Activated CD8-positive, alpha-beta memory T cell treated with anti-CD3 and anti-CD28 coated beads for 36 hours (primary cell): ENCODE measurements around the gene PRCD. TPM values are rescaled to one million over a fixed set of nuclear protein-coding genes. Genes with fewer than 3 reads are reported as not detected.

Source experiments
- CTCF ChIA-PET: fragments of 350-600 bp; sonication (Branson Sonifier 250); formaldehyde crosslinking; loops from one replicate; lab custom pipeline; 2021; ENCODE audit warnings: antibody characterized with exemption; lab: Charles Lee
- POLR2A ChIA-PET: fragments of 350-600 bp; sonication (Branson Sonifier 250); formaldehyde crosslinking; loops from one replicate; lab custom pipeline; 2021; ENCODE audit warnings: antibody characterized with exemption; lab: Charles Lee
- total RNA-seq, 2 experiments: library from RNA; stranded (reverse); gene quantifications; one replicate each; pipeline ENCODE4 v1.2.3, GENCODE V29; 2021

PRCD gene
- total RNA-seq, 2 experiments from 2014 or later: 0.08 TPM; not detected in 1

- POLR2A ChIA-PET: no interaction called here
- CTCF ChIA-PET: interaction anchor here (0.6 to 1.7 kb wide), 7 partner anchors 15 to 81 kb away, joined by 3 to 11 read pairs (median 5); no protein-coding TSS in a partner anchor
Measured at GRCh38 chr17:76586741-76587487, 47.1 kb downstream of the PRCD start.

GRCh38 chr17:76588182-76588581 is 48.3 kb downstream of the PRCD start:
- ChIA-PET POLR2A (interaction anchor here (0.7 kb wide), 1 partner anchor 31 kb away, joined by 3 read pairs; no protein-coding TSS in a partner anchor), CTCF (interaction anchor here (0.7 to 1.5 kb wide), 2 partner anchors 35 to 59 kb away, joined by 3 read pairs; no protein-coding TSS in a partner anchor)

- POLR2A ChIA-PET: no interaction called here
- CTCF ChIA-PET: interaction anchor here (1.3 kb wide), 1 partner anchor 11 kb away, joined by 4 read pairs; no protein-coding TSS in a partner anchor
Measured at GRCh38 chr17:76593384-76593826, 53.6 kb downstream of the PRCD start.

GRCh38 chr17:76593959-76594358 is 54.1 kb downstream of the PRCD start:
- ChIA-PET POLR2A (no interaction called here), CTCF (interaction anchor here (1.3 kb wide), 1 partner anchor 10 kb away, joined by 4 read pairs; no protein-coding TSS in a partner anchor)

GRCh38 chr17:76594690-76595089 is 54.8 kb downstream of the PRCD start:
- ChIA-PET CTCF (interaction anchor here (0.6 to 1.1 kb wide), 2 partner anchors 17 to 471 kb away, joined by 3 to 6 read pairs; no protein-coding TSS in a partner anchor), POLR2A (no interaction called here)

Other genes starting within 250 kb of the PRCD start
- gene QRICH2, start 231.8 kb upstream of the PRCD start, total RNA-seq: 1 to 10 TPM; 1.7 to 2.0 TPM
- gene PRPSAP1, start 186.1 kb upstream of the PRCD start, total RNA-seq: 10 to 100 TPM; 39.4 to 41.8 TPM
- gene SPHK1, start 155.4 kb upstream of the PRCD start, total RNA-seq: 10 to 100 TPM; 24.3 to 24.4 TPM
- gene UBE2O, start 86.9 kb upstream of the PRCD start, total RNA-seq: 10 to 100 TPM; 40.5 to 41.6 TPM
- gene AANAT, start 72.4 kb upstream of the PRCD start, total RNA-seq: under 1 TPM in 1 of 2 experiments, not detected in 1; 0.21 TPM
- 10 to 100 TPM; 34.3 to 34.4 TPM for gene RHBDF2, start 38.6 kb upstream of the PRCD start, total RNA-seq
- not detected for gene CYGB, start 2.3 kb upstream of the PRCD start, total RNA-seq
- gene ST6GALNAC2, start 45.8 kb downstream of the PRCD start, total RNA-seq: not detected
- not detected for gene ST6GALNAC1, start 103.7 kb downstream of the PRCD start, total RNA-seq
- gene MXRA7, start 170.9 kb downstream of the PRCD start, total RNA-seq: 10 to 100 TPM; 24.5 to 26.0 TPM
- 10 to 100 TPM; 72.2 to 76.2 TPM for gene JMJD6, start 186.6 kb downstream of the PRCD start, total RNA-seq
- gene METTL23, start 186.8 kb downstream of the PRCD start, total RNA-seq: 10 to 100 TPM; 40.5 to 41.0 TPM
- 100 to 1,000 TPM; 578 to 586 TPM for gene SRSF2, start 197.3 kb downstream of the PRCD start, total RNA-seq
- 10 to 100 TPM; 17.3 to 19.8 TPM for gene MFSD11, start 198.1 kb downstream of the PRCD start, total RNA-seq